Neural cell (in vitro differentiated cells): ENCODE results near the gene CCDC69. TPM values are rescaled to one million over a fixed set of nuclear protein-coding genes. Genes with fewer than 3 reads are reported as not detected.

ENCODE experiments used
- H2AFZ ChIP-seq: fragments of 200-600, 300-800 bp; sonication (generic), shearing (Covaris generic); 2 replicates; pipeline ENCODE4 v1.6.0; 2014; ENCODE audit warnings: low read depth, mild to moderate bottlenecking, antibody characterized with exemption, low read length, moderate library complexity
- H3F3A ChIP-seq: fragments of 200-600 bp; shearing (Covaris generic); 2 replicates; pipeline ENCODE4 v1.6.1; 2016; ENCODE audit warnings: mild to moderate bottlenecking, moderate library complexity, mixed read lengths, antibody characterized with exemption, low read length; ENCODE audit not compliant: insufficient read depth, poor library complexity, severe bottlenecking
- H3K27ac ChIP-seq: fragments of 200-600, 300-800 bp; sonication (generic), shearing (Covaris generic); 2 replicates; pipeline ENCODE4 v1.5.1; 2014; ENCODE audit warnings: mild to moderate bottlenecking, low read length, moderate library complexity
- H3K27me3 ChIP-seq: fragments of 300-800, 200-600 bp; sonication (generic), shearing (Covaris generic); 2 replicates; pipeline ENCODE4 v1.6.0; 2014; ENCODE audit warnings: mild to moderate bottlenecking, low read depth, low read length, moderate library complexity; ENCODE audit not compliant: insufficient read depth
- H3K36me3 ChIP-seq: fragments of 300-800, 200-600 bp; sonication (generic), shearing (Covaris generic); 2 replicates; pipeline ENCODE4 v1.5.1; 2014; ENCODE audit warnings: mild to moderate bottlenecking, antibody characterized with exemption, low read length, moderate library complexity; ENCODE audit not compliant: insufficient read depth
- H3K4me2 ChIP-seq: fragments of 300-800, 200-600 bp; sonication (generic), shearing (Covaris generic); 2 replicates; pipeline ENCODE4 v1.6.0; 2014; ENCODE audit warnings: mild to moderate bottlenecking, low read length
- H3K4me3 ChIP-seq: fragments of 300-800, 200-600 bp; sonication (generic), shearing (Covaris generic); 2 replicates; pipeline ENCODE4 v1.5.1; 2014; ENCODE audit warnings: mild to moderate bottlenecking, low read length, moderate library complexity
- H3K79me2 ChIP-seq: fragments of 200-600 bp; shearing (Covaris generic); replicated peaks from 2 replicates; pipeline ENCODE4 v1.6.0; 2014; ENCODE audit warnings: mild to moderate bottlenecking, low read length, moderate library complexity; ENCODE audit not compliant: insufficient read depth
- H3K9ac ChIP-seq: fragments of 300-800, 200-600 bp; sonication (generic), shearing (Covaris generic); 2 replicates; pipeline ENCODE4 v1.6.1; 2016; ENCODE audit warnings: mild to moderate bottlenecking, low read length, mixed read lengths
- H3K9me2 ChIP-seq: fragments of 200-600 bp; shearing (Covaris generic); 2 replicates; pipeline ENCODE4 v1.6.1; 2016; ENCODE audit warnings: mild to moderate bottlenecking, low read length, mixed read lengths; ENCODE audit not compliant: insufficient read depth
- H3K9me3 ChIP-seq: fragments of 200-600, 300-800 bp; sonication (generic), shearing (Covaris generic); 2 replicates; pipeline ENCODE4 v1.6.1; 2016; ENCODE audit warnings: mild to moderate bottlenecking, mixed run types, low read length, moderate library complexity, mixed read lengths
- H4K20me1 ChIP-seq: fragments of 200-600 bp; shearing (Covaris generic); 2 replicates; pipeline ENCODE4 v1.6.1; 2016; ENCODE audit warnings: mild to moderate bottlenecking, mixed run types; ENCODE audit not compliant: insufficient read depth
- CTCF ChIP-seq: fragments of 450-650 bp; IDR thresholded peaks from 2 replicates; pipeline ENCODE4 v1.5.1; 2014; ENCODE audit warnings: antibody characterized with exemption, mild to moderate bottlenecking, moderate library complexity; ENCODE audit not compliant: poor library complexity, severe bottlenecking
- EP300 ChIP-seq: fragments of 450-650 bp; conservative IDR thresholded peaks from 2 replicates; pipeline ENCODE4 v1.6.1; 2014; ENCODE audit warnings: antibody characterized with exemption, mild to moderate bottlenecking, moderate library complexity; ENCODE audit not compliant: poor library complexity, severe bottlenecking
- EZH2 ChIP-seq: fragments of 200-600, 300-800 bp; shearing (Covaris generic), sonication (generic); IDR thresholded peaks from 2 replicates; pipeline ENCODE4 v1.6.1; 2014; ENCODE audit warnings: antibody characterized with exemption, low read length, borderline replicate concordance, mild to moderate bottlenecking; ENCODE audit not compliant: insufficient read depth, poor library complexity, severe bottlenecking
- MXI1 ChIP-seq: fragments of 450-650 bp; conservative IDR thresholded peaks from 2 replicates; pipeline ENCODE4 v1.6.1; 2014; ENCODE audit warnings: antibody characterized with exemption, mild to moderate bottlenecking; ENCODE audit not compliant: poor library complexity, severe bottlenecking
- POLR2AphosphoS5 ChIP-seq: IDR thresholded peaks from 2 replicates; pipeline ENCODE4 v1.6.1; 2012
- RAD21 ChIP-seq: fragments of 450-650 bp; conservative IDR thresholded peaks from 2 replicates; pipeline ENCODE4 v1.6.1; 2014; ENCODE audit warnings: antibody characterized with exemption, mild to moderate bottlenecking, moderate library complexity
- REST ChIP-seq: IDR thresholded peaks from 2 replicates; pipeline ENCODE4 v1.6.1; 2012; ENCODE audit warnings: borderline replicate concordance
- SMC3 ChIP-seq: fragments of 450-650 bp; conservative IDR thresholded peaks from 2 replicates; pipeline ENCODE4 v1.6.1; 2014; ENCODE audit warnings: antibody characterized with exemption, mild to moderate bottlenecking, moderate library complexity; ENCODE audit not compliant: poor library complexity
- TAF1 ChIP-seq: IDR thresholded peaks from 2 replicates; pipeline ENCODE4 v1.6.1; 2012; ENCODE audit warnings: low read depth
- polyA plus RNA-seq: library from polyadenylated mRNA; depleted of rRNA; stranded (reverse); fragments of >200 nt; gene quantifications from 2 replicates; pipeline ENCODE4 v1.2.3, GENCODE V29; 2014

Gene CCDC69
- polyA plus RNA-seq, 1 donor from 2014 or later: not detected

- Histone ChIP-seq H3K27me3 (no peaks in the 10 kb centered on the region), H3K79me2 (no peaks in the 10 kb centered on the region), H3K36me3 (no peaks in the 10 kb centered on the region), H3F3A (no peaks in the 10 kb centered on the region), H4K20me1 (no peaks in the 10 kb centered on the region), H3K9ac (no peak overlapping the region), H3K9me2 (no peaks in the 10 kb centered on the region), H3K4me3 (no peak overlapping the region), H3K27ac (no peak overlapping the region), H3K9me3 (no peaks in the 10 kb centered on the region), H3K4me2 (no peak overlapping the region), H2AFZ (no peak overlapping the region)
- no peak for TF ChIP-seq POLR2AphosphoS5
- TF ChIP-seq EP300: no peak
- TF ChIP-seq TAF1: no peak
- no peak for TF ChIP-seq CTCF
- no peak for TF ChIP-seq MXI1
These were observed 27.2 kb upstream of the CCDC69 start for GRCh38 chr5:151251001-151251551.

- Histone ChIP-seq H3K36me3 (no peaks in the 10 kb centered on the region), H3K9me3 (no peaks in the 10 kb centered on the region), H3K4me3 (no peak overlapping the region), H3K4me2 (no peak overlapping the region), H3K27me3 (no peaks in the 10 kb centered on the region), H4K20me1 (no peaks in the 10 kb centered on the region), H3K27ac (no peak overlapping the region), H3K79me2 (no peaks in the 10 kb centered on the region), H3K9ac (no peak overlapping the region), H2AFZ (no peak overlapping the region), H3F3A (no peaks in the 10 kb centered on the region), H3K9me2 (no peaks in the 10 kb centered on the region)
- TF ChIP-seq CTCF (no peak), REST (no peak), TAF1 (no peak), SMC3 (no peak), EP300 (no peak), EZH2 (no peak), POLR2AphosphoS5 (no peak), MXI1 (no peak), RAD21 (no peak)
These were observed 26.6 kb upstream of the CCDC69 start for GRCh38 chr5:151250346-151251000.
